Measurements from ENCODE around the gene PITX3. TPM values are rescaled to one million over a fixed set of nuclear protein-coding genes. Genes with fewer than 3 reads are reported as not detected.

PITX3 gene
- total and polyA plus RNA-seq, 2 experiments from 2014 or later: 0.34 TPM; not detected in 1

- peaks cover 79% of the 10 kb centered on the region for H3K27me3 ChIP-seq (ENCODE audit: insufficient read depth)
Observed at GRCh38 chr10:102226542-102226870, 14.8 kb downstream of the PITX3 start.

More at GRCh38 chr10:102226542-102226870, 14.8 kb downstream of the PITX3 start:
- no peak overlapping the region for H3K27ac ChIP-seq (ENCODE audit: low read depth)
- Mint-ChIP-seq H3K9me3 (peaks cover 2% of the 10 kb centered on the region; the same call in 1 of the 3 replicates), H3K4me3 (peak overlapping the region; percentile 68), H3K27me3 (ENCODE audit: insufficient read depth, low read depth, poor library complexity) (peaks cover 61% of the 10 kb centered on the region), H3K4me1 (peaks cover 5% of the 10 kb centered on the region; the same call in 2 of the 3 replicates), H3K36me3 (ENCODE audit: low read depth) (no peaks in the 10 kb centered on the region), H3K27ac (no peak overlapping the region)
- TF ChIP-seq CREB1 (CRISPR knock-in tag; IDR thresholded peaks at IDR 0.05; ENCODE audit: low read depth) (no peak), ZNF331 (CRISPR knock-in tag; IDR thresholded peaks at IDR 0.05; ENCODE audit: low read depth) (no peak), CTCF (conservative IDR thresholded peaks at IDR 0.05; ENCODE audit: low read depth in 2 of 2) (no peak), REST (IDR thresholded peaks at IDR 0.05; ENCODE audit: unreplicated experiment) (no peak), EZH2 (IDR thresholded peaks at IDR 0.05; ENCODE audit: low read depth, unreplicated experiment) (no peak), NANOG (IDR thresholded peaks at IDR 0.05; ENCODE audit: borderline replicate concordance) (no peak), STAT1 (IDR thresholded peaks at IDR 0.05; ENCODE audit: unreplicated experiment) (no peak), JUNB (IDR thresholded peaks at IDR 0.05; ENCODE audit: unreplicated experiment) (no peak), POLR2AphosphoS5 (IDR thresholded peaks at IDR 0.05; ENCODE audit: low read depth) (no peak), ZNF114 (CRISPR knock-in tag; IDR thresholded peaks at IDR 0.05) (no peak), ETS1 (IDR thresholded peaks at IDR 0.05) (no peak), EZH2phosphoT487 (IDR thresholded peaks at IDR 0.05; ENCODE audit: unreplicated experiment) (no peak), ZNF462 (CRISPR knock-in tag; IDR thresholded peaks at IDR 0.05) (no peak)
- no peaks in the 10 kb centered on the region for H3K36me3 ChIP-seq (ENCODE audit: insufficient read depth)
- peak overlapping the region; percentile 95 for H2AFZ ChIP-seq
- DNase-seq (ENCODE audit: low spot score) (no peak), ATAC-seq (no peak)
- peak overlapping the region; percentile 47; the same call in 1 of the 2 replicates for H3K4me3 ChIP-seq
- H3K9me2 ChIP-seq (ENCODE audit: insufficient read depth): no peaks in the 10 kb centered on the region
- H3K4me2 ChIP-seq: peak overlapping the region; percentile 69
- H4K20me1 ChIP-seq (replicated peaks; ENCODE audit: insufficient read depth): peaks cover 10% of the 10 kb centered on the region; the same call in 1 of the 2 replicates
- peaks cover 4% of the 10 kb centered on the region; the same call in 1 of the 2 replicates for H3K4me1 ChIP-seq (ENCODE audit: insufficient read depth)
- H3F3A ChIP-seq (replicated peaks; ENCODE audit: low read depth): peaks cover 5% of the 10 kb centered on the region
- no peaks in the 10 kb centered on the region for H3K79me2 ChIP-seq (replicated peaks; ENCODE audit: insufficient read depth)
